T-helper 1 cell treated with Interleukin-12 subunit alpha and Interleukin-12 subunit beta and Interleukin-4 antibody, amounts not matched to agents 30 ng/mL and 1 ng/mL, for 36 hours (primary cell): ENCODE results near the gene KYNU. TPM values are rescaled to one million over a fixed set of nuclear protein-coding genes. Genes with fewer than 3 reads are reported as not detected.
"Not testable (repeated sequence)": the region's sequence is repeated elsewhere in the genome, so short reads cannot be mapped to it uniquely, and the experiment has no call there.

Experiments
- intact Hi-C: fragments of 100-400 bp; cut with micrococcal nuclease; formaldehyde crosslinking; loops from one replicate; pipeline ENCODE4 v1.15.1; 2024
- total RNA-seq: library from RNA; stranded (reverse); gene quantifications from 2 replicates; pipeline ENCODE4 v1.2.3, GENCODE V29; 2022

KYNU gene
- total RNA-seq, 1 donor from 2014 or later = not detected

DNA sequence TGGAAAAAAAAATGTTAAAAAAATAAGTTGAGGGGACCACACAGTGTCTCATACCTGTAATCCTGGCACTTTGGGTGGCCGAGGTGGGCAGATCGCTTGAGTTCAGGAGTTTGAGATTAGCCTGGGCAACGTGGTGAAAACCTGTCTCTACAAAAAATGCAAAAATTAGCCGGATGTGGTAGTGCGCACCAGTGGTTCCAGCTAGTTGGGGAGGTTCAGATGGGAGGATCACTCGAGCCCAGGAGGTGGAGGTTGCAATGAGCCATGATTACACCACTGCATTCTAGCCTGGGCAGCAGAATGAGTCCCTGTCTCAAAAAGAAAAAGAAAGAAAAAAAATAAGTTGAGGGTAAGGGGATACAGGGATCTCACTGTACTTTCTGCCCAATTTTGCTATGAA is 6.1 kb upstream of the KYNU start:
- intact Hi-C loops = no loop called here

DNA sequence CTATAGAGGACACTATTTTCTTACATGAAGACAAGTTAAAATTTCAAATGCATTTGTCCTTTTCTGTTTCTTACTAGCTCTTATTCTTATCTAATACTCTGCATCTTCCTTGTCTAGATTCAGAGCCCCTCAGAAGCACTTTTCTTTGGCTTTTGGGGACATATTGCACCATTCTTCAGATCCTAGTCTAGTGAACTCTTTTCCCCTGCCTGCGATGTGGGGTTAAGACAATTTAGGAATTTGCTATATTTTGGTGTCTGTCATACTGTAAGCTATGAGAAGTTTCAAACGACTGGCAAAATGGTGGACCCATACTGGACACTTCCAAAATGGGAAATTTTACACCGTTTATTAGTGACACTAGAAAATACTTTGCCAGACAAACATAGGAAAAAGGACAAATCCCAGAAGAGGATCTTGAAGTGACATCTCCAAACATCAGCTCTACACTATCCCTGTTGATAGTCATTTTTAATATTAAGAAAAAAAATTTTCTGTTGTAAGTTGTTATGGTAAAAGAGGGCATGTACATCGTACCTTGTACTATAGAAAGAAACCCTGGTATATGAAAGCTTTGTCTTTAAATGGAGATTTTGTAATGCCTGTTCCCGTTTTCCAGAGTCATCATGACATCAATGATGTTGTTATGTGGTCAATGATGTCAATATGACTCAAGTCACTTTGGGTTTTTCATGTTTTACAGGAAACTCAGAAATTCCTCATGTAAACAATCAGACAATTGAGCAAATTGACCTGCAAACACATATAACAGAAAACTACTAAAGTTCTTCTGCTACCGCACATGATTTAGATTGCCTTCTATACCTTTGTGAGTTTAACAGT is 4.4 kb upstream of the KYNU start:
- intact Hi-C loops = no loop called here

DNA sequence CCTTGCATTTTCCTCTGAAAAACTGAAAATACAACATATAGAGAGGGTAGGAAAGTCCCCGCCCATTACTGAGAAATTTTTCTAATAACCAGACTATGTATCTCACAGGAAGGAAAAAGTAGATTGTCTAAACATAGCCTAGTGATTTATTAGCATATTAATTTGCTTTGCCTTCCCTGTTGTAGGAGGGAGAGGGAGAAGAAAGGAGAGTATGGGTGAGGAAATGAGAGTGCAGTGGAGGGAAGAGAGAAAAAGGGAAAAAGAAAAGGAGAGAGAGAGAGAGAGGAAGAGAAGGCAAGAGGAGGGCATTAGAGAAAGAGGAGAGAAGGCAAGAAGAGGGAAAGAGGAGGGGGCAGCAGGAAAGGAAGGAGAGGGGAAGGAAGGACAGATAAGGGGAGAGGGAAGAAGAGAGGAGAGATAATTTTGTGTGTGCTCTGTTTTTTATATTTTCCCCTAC is 3.6 kb upstream of the KYNU start:
- intact Hi-C loops = no loop called here

DNA sequence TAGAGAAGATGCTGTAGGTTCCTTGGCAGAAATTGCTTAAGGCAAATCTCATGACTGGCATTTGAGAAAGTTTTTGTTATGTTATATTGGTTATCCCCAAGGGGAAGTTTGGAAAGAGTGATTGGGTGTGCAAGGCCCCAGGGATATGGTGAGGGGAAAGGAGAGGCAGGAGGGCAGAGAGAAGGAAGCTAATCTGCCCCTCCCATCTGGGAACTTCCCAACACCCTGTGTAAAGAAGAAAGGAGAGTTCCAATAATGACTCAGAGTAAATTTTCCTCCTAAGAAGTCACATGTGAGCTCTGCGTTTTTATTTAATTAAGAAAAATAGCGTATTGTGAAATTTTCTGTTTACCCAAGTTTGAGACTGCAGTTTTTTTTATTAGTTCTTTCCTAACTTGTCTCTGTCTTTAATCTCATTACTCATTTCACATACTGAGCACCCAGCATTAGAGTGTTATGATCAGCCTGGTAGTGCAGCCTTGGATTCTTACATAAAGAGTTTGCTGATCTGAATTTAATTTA is 3.1 kb upstream of the KYNU start:
- intact Hi-C loops = no loop called here

DNA sequence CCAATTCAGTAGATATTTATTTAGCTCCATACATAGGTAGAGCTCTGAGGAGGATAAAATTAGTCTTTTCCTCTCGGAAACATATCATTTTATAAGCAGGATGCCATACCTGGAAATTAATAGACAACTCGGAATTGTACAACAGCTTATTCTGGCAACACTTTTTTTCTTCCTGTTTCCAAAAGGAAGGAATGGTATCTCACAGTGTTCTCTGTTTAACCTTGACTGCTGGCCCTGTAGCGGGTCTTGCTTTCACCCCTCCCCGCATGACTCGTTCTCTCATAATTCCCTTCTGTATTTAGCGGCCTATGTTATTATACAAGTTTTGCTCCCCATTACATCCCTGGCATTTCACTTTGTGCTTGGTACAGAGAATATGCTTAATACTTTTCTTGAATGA is 2.5 kb upstream of the KYNU start:
- intact Hi-C loops = no loop called here

DNA sequence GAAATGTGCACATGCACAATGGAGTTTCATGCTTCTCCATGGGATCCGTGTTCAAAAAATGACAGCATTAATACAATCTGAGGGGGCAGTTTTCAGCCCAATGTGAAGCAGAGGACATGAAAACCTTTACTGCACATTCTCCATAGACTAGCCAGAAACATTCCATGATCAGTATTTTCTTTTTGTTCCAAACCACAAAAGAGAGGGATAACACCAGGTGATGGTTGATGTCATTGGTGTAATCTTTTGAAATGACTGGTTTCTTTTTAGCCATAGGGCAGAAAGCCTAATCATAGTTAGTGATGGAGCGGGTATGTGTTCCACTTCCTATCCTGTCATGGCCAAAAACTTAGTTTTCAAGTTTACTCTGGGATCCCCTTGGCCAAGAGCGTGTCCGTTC is 1.8 kb upstream of the KYNU start:
- intact Hi-C loops = no loop called here

DNA sequence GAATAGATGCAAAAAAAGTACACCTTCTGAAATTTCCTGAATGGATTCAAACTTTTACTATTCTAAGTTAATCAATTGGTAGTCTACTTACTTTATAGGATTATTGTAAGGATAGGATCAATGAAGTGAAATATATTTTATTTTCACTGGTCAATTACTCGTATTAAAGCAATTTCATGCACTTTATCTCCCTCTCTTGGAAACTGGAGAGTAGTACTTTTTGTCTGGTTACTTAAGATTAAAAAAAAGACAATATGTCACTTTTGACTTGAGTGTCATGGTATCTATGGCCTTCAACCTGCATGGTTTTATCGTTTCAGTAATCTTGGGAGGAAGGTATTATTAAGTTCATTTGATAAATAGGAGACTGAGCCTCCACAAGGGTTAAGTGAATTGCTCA is 1.0 kb upstream of the KYNU start:
- intact Hi-C loops = no loop called here

DNA sequence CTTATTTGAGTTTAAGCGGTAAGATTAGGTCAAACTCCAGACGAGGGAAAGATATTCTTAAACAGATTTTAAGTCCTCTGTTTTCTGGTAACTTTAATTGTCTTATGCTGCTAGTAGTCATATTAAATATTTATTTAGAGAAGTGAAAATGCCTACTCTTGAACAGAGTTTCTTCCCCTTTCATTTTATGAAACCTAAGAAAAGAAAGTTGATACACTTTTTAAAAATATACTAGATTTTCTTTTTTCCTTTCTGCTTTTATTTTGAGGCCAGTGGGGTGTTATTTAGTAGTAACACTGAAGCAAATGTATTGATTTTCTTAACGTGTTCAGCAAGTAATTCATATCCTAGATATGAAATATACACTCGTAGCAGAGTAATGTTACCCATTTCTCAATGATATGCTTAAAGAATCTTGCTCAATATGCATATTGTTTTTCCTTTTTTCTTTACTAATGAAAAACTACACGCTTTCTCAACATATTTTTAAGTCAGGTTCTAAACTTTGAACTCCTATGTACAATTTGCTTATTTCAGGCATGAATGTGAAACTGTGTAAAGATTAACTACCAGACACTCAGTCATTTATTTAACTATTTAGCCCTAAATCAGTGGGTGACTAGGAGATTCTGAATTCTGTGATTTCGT is 691 bp downstream of the KYNU start:
- intact Hi-C loops = no loop called here

DNA sequence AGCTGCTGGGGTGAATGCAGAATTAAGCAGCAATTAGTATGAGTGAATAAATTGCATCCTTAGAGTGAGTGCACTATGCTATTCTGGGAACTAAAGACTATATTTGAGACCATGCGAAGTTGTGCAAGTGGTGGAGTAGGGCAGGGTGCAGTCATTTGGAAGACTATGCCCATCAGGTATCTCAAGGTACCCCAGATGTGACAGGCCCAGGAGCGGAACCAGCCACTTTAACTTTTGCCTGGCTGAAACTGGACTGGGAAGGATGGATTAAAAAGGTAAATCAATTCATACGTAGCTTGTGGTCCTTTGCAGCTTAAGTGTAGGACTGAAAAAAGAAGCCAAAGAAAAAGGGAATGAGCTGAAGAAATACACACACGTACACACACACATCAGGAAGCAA is 1.7 kb downstream of the KYNU start:
- intact Hi-C loops = no loop called here

DNA sequence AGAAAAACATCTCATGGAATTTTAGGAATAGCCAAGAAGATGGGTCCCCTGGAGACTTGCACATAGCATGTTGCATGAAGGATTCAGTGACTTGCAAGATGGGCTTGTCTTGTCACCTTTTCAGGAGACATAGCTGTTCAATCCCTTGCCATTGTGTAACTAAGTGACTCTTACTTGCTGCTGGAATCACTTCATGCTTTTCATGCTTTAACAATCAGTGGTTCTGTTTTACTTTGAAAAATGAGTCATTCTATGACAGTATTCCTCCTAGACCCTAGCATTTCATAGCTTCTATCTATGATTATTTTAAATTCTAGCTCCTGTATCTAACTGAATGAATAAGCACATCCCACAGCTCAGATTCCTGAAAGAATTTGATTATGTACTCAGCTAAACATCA is 2.8 kb downstream of the KYNU start:
- intact Hi-C loops = no loop called here

DNA sequence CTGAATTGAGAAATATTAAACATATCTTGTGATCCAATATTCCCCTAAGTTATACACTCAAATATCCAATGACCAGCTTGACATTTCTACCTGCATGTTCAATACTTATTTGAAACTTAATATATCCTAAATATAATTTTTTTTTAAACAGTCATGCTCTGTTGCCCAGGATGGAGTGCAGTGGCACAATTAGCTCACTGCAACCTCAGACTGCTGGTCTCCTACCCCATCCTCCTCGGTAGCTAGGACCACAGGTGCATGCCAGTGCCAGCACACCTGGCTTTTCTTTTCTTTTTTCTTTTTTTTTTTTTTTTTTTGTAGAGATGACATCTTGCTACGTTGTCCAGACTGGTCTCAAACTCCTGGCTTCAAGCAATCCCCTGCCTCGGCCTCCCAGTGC is 4.2 kb downstream of the KYNU start:
- intact Hi-C loops = no loop called here

DNA sequence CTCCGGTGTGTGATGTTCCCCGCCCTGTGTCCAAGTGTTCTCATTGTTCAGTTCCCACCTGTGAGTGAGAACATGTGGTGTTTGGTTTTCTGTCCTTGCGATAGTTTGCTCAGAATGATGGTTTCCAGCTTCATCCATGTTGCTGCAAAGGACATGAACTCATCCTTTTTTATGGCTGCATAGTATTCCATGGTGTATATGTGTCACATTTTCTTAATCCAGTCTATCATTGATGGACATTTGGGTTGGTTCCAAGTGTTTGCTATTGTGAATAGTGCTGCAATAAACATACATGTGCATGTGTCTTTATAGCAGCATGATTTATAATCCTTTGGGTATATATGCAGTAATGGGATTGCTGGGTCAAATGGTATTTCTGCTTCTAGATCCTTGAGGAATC is 5.0 kb downstream of the KYNU start:
- intact Hi-C loops = not testable (repeated sequence)

DNA sequence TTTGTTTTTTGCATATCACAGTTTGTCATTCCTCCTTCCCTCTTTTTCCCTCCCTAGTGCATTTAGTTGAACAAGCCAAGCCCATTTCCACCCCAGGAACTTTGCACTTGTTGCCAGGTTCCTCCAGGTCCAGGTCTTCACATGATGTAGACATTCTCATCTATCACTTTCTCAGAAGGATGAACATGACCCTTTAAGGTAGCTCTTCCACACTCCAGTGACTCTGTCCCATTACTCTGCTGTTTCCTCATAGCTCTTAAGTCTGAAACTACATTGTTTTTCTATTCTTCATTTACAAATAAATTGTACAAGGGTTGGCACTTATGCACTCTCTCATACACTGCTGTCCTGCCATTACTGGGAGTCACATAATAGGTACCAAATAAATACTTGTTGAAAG is 6.1 kb downstream of the KYNU start:
- intact Hi-C loops = no loop called here

DNA sequence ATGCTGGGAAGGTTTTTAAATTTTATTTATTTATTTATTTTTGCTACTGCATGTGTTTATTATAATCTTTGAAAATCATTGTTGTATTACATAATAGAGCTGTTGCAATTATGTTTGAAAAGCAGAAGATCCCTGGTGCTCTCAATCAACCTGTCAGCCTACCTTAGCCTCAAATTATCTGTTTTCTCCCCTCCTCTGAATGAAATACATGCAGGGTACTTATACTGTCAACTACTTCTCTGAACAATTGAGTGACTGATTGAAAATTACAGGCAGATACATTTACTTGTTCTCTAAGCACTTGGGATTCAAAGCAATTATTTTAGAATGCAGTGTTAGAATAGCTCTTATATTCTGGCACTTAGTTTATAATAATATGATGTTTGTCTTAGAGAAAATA is 8.1 kb downstream of the KYNU start:
- intact Hi-C loops = no loop called here

DNA sequence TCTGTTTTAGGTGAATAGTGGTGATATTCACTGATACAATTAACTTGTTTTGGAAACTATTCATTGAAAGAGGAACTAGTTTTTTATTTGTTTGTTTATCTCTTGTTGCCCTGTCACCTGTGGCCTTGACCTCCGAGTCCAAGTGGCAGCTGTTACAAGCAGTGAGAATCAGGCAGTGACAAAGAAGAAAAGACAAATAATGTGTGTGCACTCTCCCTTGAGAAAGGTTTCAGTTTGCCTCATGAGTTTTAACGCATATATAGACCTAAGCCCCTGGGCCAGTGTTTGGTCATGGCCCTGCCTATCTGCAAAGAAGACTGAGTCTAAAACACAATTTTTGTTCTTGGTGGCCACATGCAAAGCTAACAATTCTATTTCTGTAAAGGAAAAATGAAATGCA is 15.3 kb downstream of the KYNU start:
- intact Hi-C loops = no loop called here

DNA sequence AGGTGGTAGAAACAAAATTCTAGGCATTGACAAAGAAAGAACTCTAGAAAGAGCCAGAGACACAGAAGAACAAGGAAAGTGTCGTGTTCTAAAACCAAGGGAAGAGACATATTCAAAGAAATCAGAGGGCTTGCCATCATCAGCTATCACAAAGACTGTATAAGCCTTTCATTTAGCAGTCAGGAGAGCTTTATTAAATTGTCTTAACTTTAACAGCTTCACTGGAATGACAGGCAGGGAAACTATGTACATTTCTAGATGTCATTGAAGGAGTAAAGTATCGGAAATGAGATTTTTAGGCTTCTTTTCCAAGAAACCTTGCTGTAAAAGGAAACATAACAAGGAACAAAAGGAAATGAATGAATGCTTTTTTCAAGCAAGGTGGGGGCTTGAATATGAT is 15.8 kb downstream of the KYNU start:
- intact Hi-C loops = no loop called here

DNA sequence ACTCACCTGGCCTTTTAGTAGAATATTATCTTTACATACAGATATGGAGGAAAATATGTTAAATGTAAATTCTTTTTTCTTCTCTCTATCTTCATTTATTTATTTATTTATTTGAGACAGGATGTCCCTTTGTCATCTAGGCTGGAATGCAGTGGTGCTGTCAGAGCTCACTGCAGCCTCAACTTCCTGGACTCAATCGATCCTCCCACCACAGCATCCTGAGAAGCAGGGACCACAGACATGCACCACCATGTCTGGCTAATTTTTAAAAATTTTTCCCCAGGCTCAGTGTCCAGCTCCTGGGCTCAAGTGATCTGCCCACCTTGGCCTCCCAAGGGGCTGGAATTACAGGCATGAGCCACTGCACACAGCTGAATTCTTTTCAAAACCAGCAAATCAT is 20.3 kb downstream of the KYNU start:
- intact Hi-C loops = no loop called here

DNA sequence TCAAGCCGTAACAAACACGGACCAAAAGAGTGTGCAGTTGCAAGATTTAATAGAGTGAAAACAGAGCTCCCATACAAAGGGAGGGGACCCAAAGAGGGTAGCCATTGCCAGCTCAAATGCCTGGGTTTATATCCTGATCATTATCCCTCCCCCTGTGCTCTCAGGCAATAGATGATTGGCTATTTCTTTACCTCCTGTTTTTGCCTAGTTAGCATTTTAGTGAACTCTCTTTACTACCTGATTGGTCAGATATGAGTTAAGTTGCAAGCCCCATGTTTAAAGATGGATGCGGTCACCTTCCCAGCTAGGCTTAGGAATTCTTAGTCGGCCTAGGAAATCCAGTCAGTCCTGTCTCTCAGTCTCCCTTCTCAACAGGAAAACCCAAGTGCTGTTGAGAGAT is 22.9 kb downstream of the KYNU start:
- intact Hi-C loops = not testable (repeated sequence)

DNA sequence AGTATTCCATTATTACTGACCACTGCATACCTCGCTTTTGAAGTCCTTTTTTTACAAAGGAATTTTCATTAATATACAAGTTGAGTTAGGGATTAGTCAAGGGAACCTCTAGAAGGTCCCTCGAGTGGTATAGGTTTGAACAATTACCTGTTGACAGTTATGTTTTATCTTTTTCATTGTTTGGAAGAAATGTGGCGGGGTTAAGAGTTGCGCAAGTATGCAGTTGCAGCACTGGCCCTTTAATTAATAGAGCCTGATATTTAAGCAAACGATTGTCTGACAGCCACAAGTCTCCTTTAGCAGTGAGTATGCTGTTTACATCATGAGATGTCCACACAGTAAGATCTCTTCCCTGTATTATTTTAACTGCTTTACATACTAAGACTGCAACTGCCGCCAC is 24.3 kb downstream of the KYNU start:
- intact Hi-C loops = no loop called here

DNA sequence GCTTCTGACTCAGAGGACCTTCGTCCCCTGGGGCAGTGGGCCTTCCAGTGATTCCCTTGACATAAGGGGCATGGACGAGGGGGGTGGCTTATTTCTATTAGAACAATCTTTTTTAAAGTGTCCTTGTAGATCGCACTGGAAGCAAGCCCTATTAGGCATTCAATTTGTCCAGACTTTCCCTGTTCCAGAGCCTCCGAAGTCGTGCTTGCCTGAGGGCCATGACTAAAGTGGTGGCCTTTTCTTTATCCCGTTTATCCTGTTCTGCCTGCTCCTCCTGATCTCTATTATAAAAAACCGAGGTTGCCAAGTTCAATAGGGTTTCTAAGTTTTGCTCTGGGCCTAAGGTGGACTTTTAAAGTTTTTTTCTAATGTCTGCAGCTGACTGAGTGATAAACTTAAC is 26.3 kb downstream of the KYNU start:
- intact Hi-C loops = not testable (repeated sequence)

DNA sequence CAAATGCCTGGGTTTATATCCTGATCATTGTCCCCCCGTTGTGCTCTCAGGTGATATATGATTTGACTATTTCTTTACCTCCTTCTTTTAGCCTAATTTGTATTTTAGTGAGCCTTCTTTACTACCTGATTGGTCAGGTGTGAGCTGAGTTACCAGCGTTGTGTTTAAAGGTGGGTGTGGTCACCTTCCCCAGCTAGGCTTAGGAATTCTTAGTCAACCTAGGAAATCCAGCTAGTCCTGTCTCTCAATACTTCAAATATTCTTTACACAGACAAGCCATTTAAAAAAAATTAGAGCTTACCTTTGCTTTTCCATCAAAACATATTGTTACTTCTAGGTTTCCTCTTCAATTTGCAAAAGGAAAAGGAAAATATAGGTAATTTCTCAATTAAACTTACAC is 30.2 kb downstream of the KYNU start:
- intact Hi-C loops = no loop called here

DNA sequence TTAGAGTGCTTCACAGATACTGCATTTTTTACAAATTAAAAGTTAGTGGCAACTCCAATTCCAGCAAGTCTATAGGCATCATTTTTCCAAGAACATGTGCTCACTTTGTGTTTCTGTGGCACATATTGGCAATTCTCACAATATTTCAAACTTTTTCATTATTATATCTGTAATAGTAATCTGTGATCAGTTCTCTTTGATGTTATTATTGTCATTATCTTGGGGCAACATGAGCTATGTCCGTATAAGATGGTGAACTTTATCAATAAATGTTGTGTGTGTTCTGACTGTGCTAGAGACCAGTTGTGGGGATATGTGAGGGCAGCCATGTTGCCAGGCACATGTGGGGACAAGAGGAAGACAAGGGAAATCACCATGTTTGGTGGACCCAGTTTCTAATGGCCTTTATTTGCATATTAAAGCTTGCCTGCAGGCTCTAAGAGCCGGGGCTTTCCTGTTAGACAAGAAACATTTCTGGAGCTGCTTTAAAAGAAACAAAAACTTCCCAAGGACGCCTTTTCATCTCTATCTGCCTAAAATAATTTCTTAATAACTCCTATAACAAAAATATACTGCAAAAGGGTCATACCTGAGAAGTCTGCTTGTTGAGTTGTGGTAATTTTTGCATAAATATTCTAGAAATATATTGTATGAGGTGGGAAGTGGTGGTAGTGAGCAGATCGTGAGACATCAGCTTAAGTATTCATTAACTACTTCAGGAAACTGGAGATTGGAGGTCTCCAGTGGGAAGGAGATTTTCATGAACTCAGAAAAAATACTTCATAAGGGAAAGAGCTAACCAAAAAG is 37.2 kb downstream of the KYNU start:
- intact Hi-C loops = no loop called here
